ENCODE measurements around the gene STX3.
"Not testable (repeated sequence)": the region's sequence is repeated elsewhere in the genome, so short reads cannot be mapped to it uniquely, and the experiment has no call there.

Gene STX3

DNA sequence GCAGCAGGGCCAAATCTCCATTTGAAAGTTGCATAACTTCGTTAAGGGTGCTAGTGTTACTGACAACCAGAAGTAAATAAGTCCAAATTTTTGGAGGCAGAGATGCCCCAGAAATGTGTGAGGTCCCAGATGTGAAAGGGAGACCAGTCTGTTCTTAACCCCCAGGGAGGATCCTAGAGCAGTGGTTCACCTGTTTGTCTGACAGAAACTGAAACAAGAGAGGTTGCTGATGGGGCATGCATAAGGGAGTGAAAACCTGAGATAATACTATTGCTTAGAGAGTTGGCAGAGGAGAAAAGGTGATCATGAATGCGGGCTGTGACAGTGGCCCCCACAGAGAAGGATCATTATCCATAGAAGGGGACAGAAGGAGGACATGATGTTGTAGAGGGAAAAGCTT lies 86.3 kb downstream of the STX3 start:
- no peak for DNase-seq (ENCODE audit: low read depth in 2 of 2)

DNA sequence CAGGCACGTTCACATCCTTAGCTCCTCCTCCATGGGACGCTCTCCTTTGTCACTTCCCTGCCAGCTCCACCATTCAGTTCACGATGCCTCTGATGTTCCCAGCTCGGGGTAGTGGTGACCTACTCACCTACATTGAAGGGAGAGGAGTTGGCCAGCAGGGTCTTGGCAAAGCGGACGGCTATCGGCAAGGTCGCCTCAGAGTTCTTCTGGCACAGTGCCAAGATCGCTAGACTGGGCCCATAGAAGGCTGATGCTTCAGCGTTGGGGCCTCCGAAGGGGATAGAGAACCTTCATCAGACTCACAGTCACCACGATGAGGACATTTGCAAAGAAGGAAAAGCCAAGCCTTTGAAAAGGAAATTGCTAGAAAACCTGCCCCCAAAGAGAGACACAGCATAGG lies 87.1 kb downstream of the STX3 start:
- DNase-seq (ENCODE audit: low read depth in 2 of 2) = no peak

DNA sequence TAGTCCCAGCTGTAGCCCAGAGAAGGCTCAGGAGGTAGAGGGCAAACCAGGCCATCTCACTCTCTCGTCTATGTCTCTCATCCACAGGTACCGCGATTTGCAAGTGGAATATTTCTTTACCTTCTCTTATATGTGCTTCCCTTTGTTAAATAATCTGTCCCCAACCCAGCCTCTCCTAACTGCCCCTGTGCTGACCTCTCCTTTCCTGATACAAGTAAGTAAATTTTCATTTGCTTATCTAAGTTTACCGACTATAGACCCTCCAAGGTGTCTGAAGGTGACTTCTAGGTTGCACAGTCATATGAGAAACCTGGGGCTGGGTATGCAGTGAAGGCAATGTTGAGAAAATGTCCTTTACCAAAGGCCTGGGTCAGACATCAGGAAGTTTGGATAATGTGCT lies 90.2 kb downstream of the STX3 start, which contains the start of gene CBLIF:
TSS of gene CBLIF (minus strand) at position 101 of the 400 bp plus-strand sequence. CDS start at position 55, 46 bp downstream.
- no peak for DNase-seq (ENCODE audit: low read depth in 2 of 2)

DNA sequence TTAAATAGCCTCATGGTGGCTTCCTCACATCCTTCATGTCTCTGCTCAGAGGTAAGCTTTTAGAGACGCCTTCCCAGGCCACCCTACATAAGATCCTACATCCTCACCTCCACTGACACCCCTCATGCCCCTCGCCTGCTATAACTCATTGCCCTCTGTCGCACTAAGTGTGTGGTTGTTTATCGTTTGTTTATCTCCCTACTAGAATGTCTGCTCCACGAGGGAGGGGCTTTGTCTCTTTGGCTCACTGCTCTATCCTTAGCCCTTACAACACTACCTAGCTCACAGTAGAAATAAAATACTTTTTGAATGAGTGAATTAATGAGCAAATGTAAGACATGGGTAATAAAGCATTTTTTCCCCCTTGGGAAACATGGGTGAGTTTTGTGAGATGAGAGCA lies 91.4 kb downstream of the STX3 start:
- DNase-seq (ENCODE audit: low read depth in 2 of 2) = no peak

DNA sequence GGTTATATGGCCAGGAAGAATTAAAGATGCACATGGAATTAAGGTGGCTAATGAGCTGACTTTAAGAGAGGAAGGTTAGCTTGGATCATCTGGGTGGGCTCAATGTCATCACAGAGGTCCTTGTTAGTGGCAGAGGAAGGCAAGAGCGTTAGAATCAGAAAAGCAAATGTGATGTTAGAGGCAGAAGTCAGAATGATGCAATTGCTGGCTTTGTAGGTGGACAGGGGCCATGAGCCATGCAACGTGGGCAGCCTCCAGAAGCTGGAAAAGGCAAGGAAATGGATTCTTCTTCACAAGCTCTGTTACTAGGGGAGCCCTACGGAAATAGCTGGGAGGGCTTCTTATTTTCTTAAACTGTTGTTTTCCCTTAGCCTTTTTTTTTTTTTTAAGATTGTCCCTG lies 92.5 kb downstream of the STX3 start:
- DNase-seq (ENCODE audit: low read depth in 2 of 2) = no peak

DNA sequence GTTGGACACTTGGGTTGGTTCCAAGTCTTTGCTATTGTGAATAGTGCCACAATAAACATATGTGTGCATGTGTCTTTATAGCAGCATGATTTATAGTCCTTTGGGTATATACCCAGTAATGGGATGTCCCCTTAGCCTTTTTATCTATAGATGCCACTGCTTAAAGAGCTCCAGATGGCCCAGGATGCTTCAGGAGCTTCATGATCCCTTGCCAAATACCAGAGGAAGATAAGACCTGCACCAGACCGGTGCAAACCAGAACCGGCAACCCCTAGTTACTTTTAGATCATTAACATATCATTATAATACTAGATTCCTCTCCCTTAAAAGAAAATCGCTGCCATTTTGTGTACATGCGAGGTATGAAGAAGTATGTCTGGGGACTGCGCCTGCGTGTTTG lies 93.3 kb downstream of the STX3 start:
- DNase-seq (ENCODE audit: low read depth in 2 of 2) = not testable (repeated sequence)

DNA sequence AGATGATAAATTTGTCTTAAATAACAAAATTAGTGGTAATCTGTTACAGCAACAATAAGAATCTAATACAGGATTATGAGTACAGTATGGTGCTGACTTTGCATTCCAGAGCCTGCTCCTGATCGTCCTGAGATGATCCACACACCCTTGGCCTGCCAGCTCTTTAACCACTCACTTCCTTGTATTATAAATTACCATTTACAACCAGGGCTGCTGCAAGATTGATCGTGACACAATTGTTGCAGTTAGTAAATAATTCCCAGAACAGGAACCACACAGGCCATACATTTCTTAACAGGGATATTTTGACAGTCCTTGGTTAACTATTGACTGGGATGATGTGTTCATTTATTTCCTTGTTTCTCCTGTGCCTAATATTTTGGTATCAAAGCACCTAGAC lies 94.0 kb downstream of the STX3 start:
- no peak for DNase-seq (ENCODE audit: low read depth in 2 of 2)

DNA sequence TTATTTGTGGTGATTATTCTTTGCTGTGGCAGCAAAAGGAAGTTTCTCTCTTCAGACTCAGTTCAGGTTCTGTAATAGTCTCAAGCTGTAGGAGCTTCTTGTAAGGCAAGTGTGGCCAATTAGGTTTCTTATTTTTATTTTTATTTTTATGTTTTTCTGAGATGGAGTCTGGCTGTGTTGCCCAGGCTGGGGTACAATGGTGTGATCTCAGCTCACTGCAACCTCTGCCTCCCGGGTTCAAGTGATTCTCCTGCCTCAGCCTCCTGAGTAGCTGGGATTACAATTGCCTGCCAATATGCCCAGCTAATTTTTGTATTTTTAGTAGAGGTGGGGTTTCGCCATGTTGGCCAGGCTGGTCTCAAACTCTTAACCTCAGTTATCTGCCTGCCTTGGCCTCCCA lies 94.4 kb downstream of the STX3 start:
- not testable (repeated sequence) for DNase-seq (ENCODE audit: low read depth in 2 of 2)

DNA sequence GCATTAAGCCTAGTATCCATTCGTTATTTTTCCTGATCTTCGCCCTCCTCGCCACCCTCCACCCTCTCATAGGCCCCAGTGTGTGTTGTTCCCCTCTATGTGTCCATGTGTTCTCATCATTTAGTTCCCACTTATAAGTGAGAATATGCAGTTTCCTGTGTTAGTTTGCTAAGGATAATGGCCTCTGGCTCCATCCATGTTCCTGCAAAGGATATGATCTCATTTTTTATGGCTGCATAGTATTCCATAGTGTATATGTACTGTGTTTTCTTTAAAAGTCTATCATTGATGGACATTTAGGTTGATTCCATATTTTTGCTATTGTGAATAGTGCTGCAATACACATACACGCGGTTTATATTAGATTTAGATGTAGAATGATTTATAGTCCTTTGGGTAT lies 96.2 kb downstream of the STX3 start:
- DNase-seq (ENCODE audit: low read depth in 2 of 2) = not testable (repeated sequence)

DNA sequence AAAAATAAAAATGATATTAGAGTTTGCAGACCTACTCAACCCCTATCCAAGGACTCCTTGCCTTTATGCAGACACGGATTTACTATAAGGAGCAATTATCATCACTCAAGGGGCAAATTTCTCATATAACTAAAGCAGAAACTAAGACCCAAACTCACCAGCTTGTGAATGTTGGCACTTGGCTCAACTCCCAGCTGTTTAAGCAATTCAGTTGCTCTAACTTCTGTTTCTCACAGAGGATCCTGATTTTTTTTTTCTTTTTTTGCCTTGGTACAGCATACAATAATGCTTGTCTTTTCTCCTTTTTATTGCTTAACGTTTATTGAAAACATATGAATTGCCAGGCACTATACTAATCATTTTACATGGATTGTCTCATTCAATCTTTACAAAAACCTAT lies 99.7 kb downstream of the STX3 start:
- no peak for DNase-seq (ENCODE audit: low read depth in 2 of 2)

All from activated CD8-positive, alpha-beta memory T cell treated with anti-CD3 and anti-CD28 coated beads for 4 hours (primary cell).